Colonic mucosa (tissue), 4 donors: ENCODE data around the gene TPD52L3. TPM values are rescaled to one million over a fixed set of nuclear protein-coding genes. Genes with fewer than 3 reads are reported as not detected.

Source experiments
- DNase-seq: peaks from one replicate; pipeline ENCODE4 v3.0.0-alpha.2; 2020
- H3K27ac ChIP-seq: fragments of 200-600 bp; one replicate; pipeline ENCODE4 v1.8.0; 2021
- H3K27me3 ChIP-seq: fragments of 200-600 bp; one replicate; pipeline ENCODE4 v1.8.0; 2021
- H3K36me3 ChIP-seq: fragments of 200-600 bp; one replicate; pipeline ENCODE4 v1.8.0; 2021
- H3K4me1 ChIP-seq: fragments of 200-600 bp; one replicate; pipeline ENCODE4 v1.8.0; 2021; ENCODE audit warnings: mild to moderate bottlenecking
- H3K4me3 ChIP-seq: fragments of 200-600 bp; one replicate; pipeline ENCODE4 v1.8.0; 2021
- H3K9ac ChIP-seq, 2 donors: one replicate each; pipeline ENCODE4 v1.7.0; 2013; ENCODE audit warnings: control low read depth in 2 of 2, low read depth in 2 of 2, low read length in 2 of 2
- H3K9me3 ChIP-seq: fragments of 200-600 bp; one replicate; pipeline ENCODE4 v1.8.0; 2021
- CTCF ChIP-seq: fragments of 200-600 bp; IDR thresholded peaks from one replicate; pipeline ENCODE4 v1.8.0; 2022; ENCODE audit warnings: antibody characterized with exemption, mild to moderate bottlenecking
- intact Hi-C: fragments of 100-400 bp; cut with DNase I; formaldehyde crosslinking; loops from one replicate; pipeline ENCODE4 v1.14.1; 2022
- total RNA-seq, 2 donors: library from RNA; stranded (reverse); fragmentation: NEBNext Ultra II Directional in 1 of 2; extraction: Animal tissue kit (Norgen Biotek cat#: 25700) in 1 of 2; gene quantifications; one replicate each; pipeline ENCODE4 v1.2.1, GENCODE V29; 2021
- donor health status: healthy.
- donor health status: DM: no; HTN: no; CAD: no.
- donor health status: DM: no; HTN: no; CAD: no.

Gene TPD52L3
- total RNA-seq, 2 donors from 2014 or later = not detected

GRCh38 chr9:6354072-6354686 is 26.0 kb downstream of the TPD52L3 start:
- DNase-seq = peak; percentile 20
- Histone ChIP-seq H3K27ac (no peak overlapping the region), H3K9ac (no peak overlapping the region), H3K27me3 (no peaks in the 10 kb centered on the region), H3K36me3 (no peaks in the 10 kb centered on the region), H3K4me1 (no peaks in the 10 kb centered on the region), H3K9me3 (no peaks in the 10 kb centered on the region), H3K4me3 (no peak overlapping the region)
- intact Hi-C loops = loop anchor here (2.0 kb wide), 1 partner anchor 215 kb away; no protein-coding TSS in a partner anchor
- TF ChIP-seq CTCF = peak; percentile 74

GRCh38 chr9:6355728-6356127 is 27.6 kb downstream of the TPD52L3 start:
- intact Hi-C loops = loop anchor here (2.0 kb wide), 1 partner anchor 213 kb away; no protein-coding TSS in a partner anchor
- DNase-seq = no peak
- no peaks in the 10 kb centered on the region for H3K4me1 ChIP-seq

GRCh38 chr9:6356441-6356840 is 28.3 kb downstream of the TPD52L3 start:
- intact Hi-C loops = no loop called here
- H3K27me3 ChIP-seq = no peaks in the 10 kb centered on the region
- TF ChIP-seq CTCF = no peak
- H3K9ac ChIP-seq = no peak overlapping the region
- H3K9me3 ChIP-seq = no peaks in the 10 kb centered on the region
- H3K36me3 ChIP-seq = no peaks in the 10 kb centered on the region
- no peak overlapping the region for H3K27ac ChIP-seq
- no peak overlapping the region for H3K4me3 ChIP-seq
- no peaks in the 10 kb centered on the region for H3K4me1 ChIP-seq
- no peak for DNase-seq

More at GRCh38 chr9:6355728-6356127, 27.6 kb downstream of the TPD52L3 start:
- Histone ChIP-seq H3K9ac (no peak overlapping the region), H3K4me3 (no peak overlapping the region), H3K9me3 (no peaks in the 10 kb centered on the region), H3K36me3 (no peaks in the 10 kb centered on the region), H3K27ac (no peak overlapping the region), H3K27me3 (no peaks in the 10 kb centered on the region)
- TF ChIP-seq CTCF = no peak

- Histone ChIP-seq H3K9ac (no peak overlapping the region), H3K27me3 (no peaks in the 10 kb centered on the region), H3K9me3 (no peaks in the 10 kb centered on the region), H3K4me3 (no peak overlapping the region), H3K4me1 (no peaks in the 10 kb centered on the region), H3K36me3 (no peaks in the 10 kb centered on the region), H3K27ac (no peak overlapping the region)
- intact Hi-C loops = no loop called here
- DNase-seq = no peak
- no peak for TF ChIP-seq CTCF
Observed at GRCh38 chr9:6356904-6357303, 28.7 kb downstream of the TPD52L3 start.

GRCh38 chr9:6367128-6367890 is 39.1 kb downstream of the TPD52L3 start:
- DNase-seq = no peak
- intact Hi-C loops = no loop called here
- no peak overlapping the region for H3K9ac ChIP-seq
- H3K27ac ChIP-seq = no peak overlapping the region
- no peak overlapping the region for H3K4me3 ChIP-seq
- TF ChIP-seq CTCF = no peak
- H3K36me3 ChIP-seq = no peaks in the 10 kb centered on the region
- no peaks in the 10 kb centered on the region for H3K27me3 ChIP-seq
- H3K4me1 ChIP-seq = no peaks in the 10 kb centered on the region
- H3K9me3 ChIP-seq = no peaks in the 10 kb centered on the region
